Left colon (tissue), 2 donors: ENCODE data around the gene CAMK2G. TPM values are rescaled to one million over a fixed set of nuclear protein-coding genes. Genes with fewer than 3 reads are reported as not detected.
"Not testable (repeated sequence)": the region's sequence is repeated elsewhere in the genome, so short reads cannot be mapped to it uniquely, and the experiment has no call there.

Source experiments
- ATAC-seq: fragments of 200-7000 bp; cut with Tn5 transposase; one replicate; pipeline ENCODE4 v1.9.1; 2020; ENCODE audit warnings: mild to moderate bottlenecking, moderate library complexity
- DNase-seq, 2 donors: peaks; one replicate each; pipeline ENCODE4 v3.0.0-alpha.2; 2020
- intact Hi-C, 2 donors: fragments of 100-400 bp; cut with DNase I in 1 of 2; cut with micrococcal nuclease in 1 of 2; formaldehyde crosslinking; loops; one replicate each; pipeline versions ENCODE4 v1.11.2 to v1.14.0; 2022; cut with DNase I, micrococcal nuclease
- total RNA-seq, 2 donors: library from RNA; stranded (reverse); fragmentation: NEBNext Ultra II Directional; extraction: Animal tissue kit (Norgen Biotek cat#: 25700); gene quantifications; one replicate each; pipeline ENCODE4 v1.2.1, GENCODE V29; 2021
- donor health status: DM: no; HTN: no; CAD: no.
- donor health status: DM: yes; HTN: yes; CAD: no.

Gene CAMK2G
- total RNA-seq, 2 donors from 2014 or later: 52.3 to 56.1 TPM

DNA sequence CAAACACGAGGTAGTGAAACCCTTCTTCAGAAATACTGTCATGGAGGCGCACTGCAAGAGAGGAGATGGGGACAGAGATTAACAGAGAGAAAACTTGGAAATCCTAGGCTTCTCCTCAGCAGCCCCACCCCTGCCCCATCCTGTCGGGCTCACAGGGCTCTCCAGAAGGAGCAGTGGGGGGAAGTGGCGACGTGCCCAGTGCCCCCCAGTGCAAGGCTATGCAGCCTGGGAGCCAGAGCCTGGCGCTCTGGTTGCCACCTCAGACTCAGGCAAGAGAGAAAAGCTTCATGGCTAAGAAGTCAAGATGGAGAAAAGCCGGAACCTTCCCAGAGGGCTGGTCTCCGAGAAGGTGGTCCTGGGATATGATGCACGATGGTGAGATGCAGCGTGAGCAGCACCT, 21.2 kb downstream of the CAMK2G start:
- ATAC-seq (no peak), DNase-seq (no peak)
- intact Hi-C loops: no loop called here

DNA sequence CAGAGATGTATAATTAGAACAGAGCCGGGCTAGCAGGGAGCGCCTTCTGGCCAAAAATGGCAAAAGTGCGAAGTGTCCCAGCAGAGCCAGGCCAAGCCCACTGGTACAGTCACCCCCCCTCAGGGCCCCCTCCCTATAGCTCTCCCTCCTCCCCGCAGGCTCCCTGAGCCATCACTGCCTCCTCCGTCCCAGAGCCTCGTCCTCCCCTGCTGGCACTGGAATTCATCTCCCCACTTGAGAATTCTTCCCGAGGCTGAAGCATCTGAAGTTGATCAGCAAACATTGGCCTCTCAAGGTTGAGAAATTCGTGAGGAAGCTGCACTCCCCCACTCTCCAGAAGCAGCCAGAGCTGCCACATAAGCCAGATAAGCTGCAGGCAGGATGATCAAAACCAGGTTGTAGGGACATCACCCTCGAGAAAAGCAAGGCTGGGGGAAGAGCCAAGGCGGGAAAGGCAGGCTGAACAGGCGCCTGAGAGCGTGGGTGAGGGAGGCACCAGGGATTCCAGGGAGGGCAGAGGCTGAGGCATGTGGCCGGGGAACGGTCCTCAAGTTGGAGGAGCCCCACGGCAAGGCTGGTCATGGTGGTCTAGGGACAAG, 23.4 kb downstream of the CAMK2G start:
- intact Hi-C loops: no loop called here
- DNase-seq (peak; percentile 32 to 81), ATAC-seq (no peak)

DNA sequence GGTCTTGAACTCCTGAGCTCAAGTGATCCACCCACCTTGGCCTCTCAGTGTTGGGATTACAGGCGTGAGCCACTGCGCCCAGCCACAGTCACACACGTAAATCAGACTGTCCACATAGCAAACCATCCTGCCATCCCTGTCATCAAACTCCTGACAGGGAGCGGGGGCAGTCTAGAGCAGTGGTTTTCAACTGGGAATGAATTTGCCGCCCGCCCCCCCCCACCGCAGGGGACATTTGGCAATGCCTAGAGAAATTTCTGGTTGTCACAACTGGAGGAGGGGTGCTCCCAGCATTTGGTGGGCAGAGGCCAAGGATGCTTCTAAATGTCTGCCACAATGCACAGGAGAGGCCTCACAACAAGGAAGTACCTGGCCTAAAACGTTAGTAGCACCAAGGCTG, 24.1 kb downstream of the CAMK2G start:
- intact Hi-C loops: no loop called here
- no peak for DNase-seq
- ATAC-seq: no peak

DNA sequence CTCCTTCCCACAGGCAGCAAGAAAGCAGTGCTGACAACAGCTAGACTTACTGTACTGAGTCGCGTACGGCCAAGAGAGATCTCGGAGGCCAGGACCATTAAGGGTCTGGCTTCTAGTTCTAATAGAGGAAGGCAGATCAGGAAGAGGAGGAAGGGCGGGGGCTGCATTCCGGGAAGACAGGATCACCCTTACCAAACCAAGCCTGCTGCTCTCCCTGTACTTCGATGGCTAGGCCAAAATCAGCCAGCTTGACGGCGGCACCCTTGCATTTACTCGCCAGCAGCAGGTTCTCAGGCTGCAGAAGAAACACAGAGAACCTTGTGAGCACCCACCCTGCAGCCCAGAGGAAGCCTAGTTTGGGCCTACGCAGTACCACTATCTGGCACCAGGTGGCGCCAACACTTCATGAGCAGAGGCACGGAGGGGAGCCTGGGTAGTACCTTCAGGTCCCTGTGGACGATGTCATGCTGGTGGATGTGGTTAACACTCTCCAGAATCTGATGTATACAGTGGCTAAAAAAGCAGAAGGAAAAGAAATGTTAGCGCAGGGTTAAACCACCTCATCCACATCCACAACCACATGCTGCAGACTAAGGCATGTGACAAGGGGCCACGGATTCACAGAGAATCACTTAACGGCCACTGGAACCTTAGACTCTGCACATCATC, 25.4 kb downstream of the CAMK2G start:
- ATAC-seq (peak; percentile 80), DNase-seq (peak; percentile 72 to 90)
- intact Hi-C loops: loop anchor here in 1 of 2 donors (5.0 kb wide), 1 partner anchor 33 kb away; no protein-coding TSS in a partner anchor

DNA sequence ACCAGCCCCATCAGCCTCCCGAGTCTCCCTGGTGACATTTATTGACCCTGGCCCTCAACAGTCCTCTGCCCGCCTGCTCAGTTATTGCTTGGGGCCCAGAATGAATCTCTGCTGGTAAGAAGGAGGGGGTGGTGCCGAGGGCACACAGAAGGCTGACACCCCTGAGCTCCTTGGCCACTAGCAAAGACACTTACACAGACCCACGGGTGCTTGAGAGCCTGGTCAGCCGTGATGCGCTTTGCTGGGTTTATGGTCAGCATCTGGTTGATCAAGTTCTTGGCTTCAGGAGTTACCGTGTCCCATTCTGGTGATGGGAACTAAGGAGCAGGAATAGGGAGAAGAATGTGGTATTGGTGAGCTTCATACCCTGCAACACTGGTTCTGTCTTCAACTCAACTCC, 27.3 kb downstream of the CAMK2G start:
- ATAC-seq (no peak), DNase-seq (no peak)
- intact Hi-C loops: loop anchor here in 1 of 2 donors (5.0 kb wide), 1 partner anchor 35 kb away; no protein-coding TSS in a partner anchor

DNA sequence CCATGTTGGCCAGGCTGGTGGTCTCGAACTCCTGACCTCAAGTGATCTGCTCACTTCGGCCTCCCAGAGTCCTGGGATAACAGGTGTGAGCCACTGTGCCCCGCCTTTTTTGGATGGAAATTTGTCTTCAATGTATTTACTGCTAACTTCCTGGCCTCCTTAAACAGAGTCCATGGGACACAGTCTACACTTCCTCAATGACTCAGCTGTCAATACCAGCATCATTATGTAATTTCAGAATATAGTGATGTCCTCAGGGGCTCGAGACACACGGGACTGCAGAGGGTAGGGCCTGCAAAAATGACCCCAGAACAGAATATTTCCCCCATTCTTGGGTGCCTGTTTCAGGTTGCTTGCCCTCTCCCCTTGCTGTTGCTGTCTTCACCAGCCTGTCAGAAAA, 31.1 kb downstream of the CAMK2G start:
- no peak for DNase-seq
- intact Hi-C loops: no loop called here
- peak; percentile 64 for ATAC-seq

DNA sequence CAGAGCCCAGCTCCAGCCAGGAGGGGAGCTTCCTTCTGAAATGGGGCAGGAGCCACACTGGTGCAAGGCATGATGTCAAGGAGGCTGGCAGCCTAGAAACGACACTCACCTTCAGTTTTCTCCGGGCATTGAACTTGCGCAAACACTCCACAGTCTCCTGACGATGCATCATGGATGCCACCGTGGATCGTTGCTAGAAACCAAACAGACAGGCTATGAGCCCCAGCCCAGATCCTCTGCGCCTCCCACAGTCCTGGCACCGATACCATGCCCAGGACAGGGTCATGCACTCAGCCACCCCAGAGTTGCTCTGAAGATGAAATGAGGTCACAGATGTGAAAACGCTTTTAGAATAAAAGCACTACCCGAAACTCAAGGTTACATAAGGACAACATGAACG, 32.0 kb downstream of the CAMK2G start:
- DNase-seq: no peak
- no peak for ATAC-seq
- intact Hi-C loops: no loop called here

DNA sequence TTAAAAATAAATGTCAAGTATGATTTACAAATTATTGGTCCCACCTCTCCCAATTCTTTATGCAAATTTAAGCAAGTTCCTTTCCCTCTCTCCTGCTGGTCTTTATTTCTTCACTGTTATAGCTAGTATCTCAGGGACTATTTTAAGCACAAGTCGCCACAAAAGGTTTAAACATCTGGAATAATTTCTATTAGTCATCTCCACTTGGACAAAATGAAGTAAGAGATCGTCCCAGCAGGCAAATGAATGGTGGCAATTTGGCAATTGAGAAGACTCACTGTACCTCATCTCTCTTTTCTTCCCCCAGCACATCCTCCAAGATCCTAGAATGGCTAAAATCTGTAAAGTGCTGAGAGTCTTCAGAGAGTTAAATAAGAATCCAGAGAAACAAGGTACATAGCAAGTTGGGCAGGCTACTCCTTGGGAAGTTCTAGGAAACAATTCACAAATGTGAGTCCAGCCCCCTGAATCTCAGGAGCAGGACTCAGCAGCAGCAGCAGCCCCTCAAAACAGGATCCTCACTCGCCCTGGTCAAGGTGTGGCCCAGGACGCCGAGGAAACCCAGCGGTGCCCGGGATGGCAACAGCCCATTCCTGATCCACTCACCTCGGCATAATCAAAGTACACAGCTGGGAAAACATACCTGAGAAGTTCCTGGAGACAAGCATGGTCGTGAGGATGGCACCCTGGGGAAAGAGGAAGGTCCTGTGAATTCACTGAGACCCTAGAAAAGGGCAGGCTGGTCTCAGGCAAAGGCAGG, 32.6 kb downstream of the CAMK2G start:
- ATAC-seq: no peak
- intact Hi-C loops: no loop called here
- DNase-seq: no peak

DNA sequence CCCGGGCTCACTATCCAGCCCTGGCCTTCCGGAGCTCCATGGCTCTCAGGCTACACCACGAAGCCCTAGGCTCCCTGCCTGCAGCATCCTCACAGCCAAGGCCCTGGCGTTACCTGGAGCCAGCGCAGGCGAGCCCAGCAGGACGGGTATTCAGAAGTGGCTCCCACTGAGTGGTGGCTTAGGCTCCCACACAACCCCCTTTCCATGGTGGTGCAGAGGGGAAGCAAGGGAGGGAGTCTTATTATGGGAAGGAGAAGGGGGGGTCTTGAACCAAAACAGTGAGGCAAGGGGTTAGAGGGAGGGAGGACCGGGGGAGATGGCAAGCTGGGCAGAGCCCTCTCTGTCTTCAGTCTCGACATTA, 33.3 kb downstream of the CAMK2G start:
- no peak for ATAC-seq
- intact Hi-C loops: no loop called here

DNA sequence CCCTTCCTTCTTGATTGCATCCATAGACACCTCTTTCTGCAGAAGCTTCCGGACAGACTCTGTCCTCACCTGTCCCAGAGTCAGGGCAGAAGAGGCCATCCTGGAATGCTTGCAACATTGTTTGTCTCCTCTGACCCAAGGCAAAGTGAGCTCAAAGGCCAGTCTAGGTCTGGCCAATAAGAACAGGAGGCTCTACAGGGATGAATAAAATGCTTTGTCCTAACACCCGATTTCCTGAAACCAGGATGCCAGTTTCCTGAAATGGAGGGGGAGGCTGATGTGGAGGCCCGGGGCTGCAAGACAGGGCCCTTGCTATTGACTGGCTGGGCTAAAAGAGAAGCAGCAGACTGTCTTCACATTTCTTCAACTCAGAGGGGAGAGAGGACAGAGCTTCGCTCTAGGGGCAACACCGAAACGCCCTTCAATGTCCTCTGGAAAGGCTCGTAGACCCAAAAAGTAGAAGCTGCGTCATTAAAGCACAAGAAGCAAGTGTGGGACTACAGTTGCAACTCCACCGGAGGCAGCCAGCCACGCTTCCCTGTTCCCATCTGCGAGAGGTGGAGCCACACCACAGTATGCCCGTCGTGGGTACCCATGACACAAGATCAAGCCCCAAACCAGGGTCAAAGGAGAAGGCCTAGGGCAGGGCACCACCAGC, 33.8 kb downstream of the CAMK2G start:
- no peak for ATAC-seq
- no peak for DNase-seq
- intact Hi-C loops: no loop called here

More for the DNA sequence above, 33.3 kb downstream of the CAMK2G start:
- no peak for DNase-seq

DNA sequence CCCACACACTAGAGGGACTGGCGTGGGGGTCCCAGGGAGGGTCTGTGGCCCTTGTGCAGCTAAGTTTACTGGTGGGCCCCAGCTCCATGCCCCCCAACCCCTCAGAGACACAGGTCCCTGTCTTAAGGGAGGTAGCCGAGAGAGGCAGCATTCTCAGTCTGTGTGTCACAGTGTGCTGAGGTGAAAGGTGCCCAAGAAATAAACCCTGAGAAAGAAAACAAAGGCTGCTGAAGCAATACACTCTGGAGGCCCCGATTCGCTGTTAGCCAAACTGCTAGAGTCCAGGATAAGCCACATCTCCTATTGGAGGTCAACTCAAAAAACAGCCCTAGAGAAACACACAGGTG, 34.3 kb downstream of the CAMK2G start:
- ATAC-seq (no peak), DNase-seq (no peak)
- intact Hi-C loops: no loop called here

DNA sequence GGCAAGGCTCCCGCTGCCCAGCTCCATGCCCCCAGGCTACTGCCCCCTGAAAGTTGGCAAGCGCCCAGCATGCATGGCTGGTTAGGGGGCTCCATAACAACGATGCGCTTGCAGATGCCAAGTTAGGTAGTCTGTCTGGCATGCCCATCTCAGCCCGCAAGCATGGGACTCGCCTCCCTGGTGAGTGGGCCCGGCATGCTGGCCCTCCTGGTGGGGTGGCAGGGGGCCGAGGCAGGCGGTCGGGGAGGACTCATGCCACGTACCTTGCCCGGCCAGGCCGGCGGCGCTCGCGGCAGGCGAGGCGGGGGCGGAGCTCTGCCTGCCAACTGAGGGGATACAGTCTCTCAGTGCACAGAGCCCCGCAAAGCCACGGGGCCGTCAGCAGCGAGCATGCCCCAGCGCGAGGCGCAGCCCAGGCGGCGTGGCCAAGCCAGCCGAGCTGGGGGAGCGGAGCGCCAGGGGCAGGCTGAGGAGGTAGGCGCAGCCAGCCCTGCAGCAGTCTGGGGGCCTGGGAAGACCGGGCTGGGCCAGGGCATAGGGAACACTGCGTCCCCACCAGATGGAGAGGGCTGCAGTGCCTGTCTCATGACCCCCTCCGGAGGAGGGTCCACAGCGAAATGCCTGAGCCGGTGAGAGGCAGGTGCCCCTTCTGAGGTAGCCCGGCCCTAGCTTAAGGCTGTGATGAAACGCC, 34.9 kb downstream of the CAMK2G start:
- DNase-seq (no peak), ATAC-seq (no peak)
- intact Hi-C loops: no loop called here

DNA sequence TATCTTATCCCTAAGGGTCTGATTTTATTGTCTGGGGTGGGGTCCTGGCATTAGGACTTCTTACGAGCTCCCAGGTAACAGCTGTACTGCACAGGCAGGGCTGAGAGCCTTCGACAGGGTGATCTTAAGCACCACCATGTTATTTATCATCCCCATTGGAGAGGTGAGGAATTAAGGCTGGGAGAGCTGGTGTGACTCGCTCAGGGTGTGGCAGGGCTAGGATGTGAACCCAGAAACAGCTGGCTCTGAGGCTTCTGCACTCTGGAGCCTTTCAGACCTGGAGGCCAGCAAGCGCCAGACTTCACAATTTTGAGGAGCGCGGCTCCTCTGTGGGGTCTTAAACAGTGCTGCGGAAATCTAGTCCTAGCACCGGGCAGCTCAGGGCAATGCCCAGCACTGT, 35.5 kb downstream of the CAMK2G start:
- DNase-seq: no peak
- intact Hi-C loops: no loop called here
- no peak for ATAC-seq

DNA sequence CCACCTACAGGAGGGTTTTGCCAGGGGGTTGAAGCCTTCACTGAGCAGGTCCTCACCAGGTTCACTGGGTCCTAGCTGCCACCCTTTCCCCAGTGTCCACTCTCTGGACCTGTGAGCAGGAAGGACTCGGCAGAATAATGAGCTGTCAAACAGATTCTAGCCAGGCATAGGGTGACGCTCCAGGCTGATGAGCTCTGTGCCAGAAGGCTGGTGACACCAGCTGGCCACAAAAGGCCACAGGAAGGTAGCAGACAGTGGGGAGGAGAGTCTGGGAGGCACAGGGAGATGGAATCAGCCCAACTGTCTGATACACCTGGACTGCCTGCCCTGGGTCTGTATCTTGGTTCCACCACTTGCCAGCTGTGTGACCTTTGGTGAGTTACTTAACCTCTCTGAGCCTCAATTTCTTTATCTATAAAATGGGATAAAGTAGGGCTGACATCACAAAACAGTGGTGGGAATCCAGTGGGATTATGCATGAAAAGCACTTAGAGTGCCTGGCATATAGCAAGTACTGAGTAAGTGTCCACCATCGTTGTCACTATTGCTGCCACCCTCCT, 36.3 kb downstream of the CAMK2G start:
- intact Hi-C loops: no loop called here
- DNase-seq (no peak), ATAC-seq (no peak)

DNA sequence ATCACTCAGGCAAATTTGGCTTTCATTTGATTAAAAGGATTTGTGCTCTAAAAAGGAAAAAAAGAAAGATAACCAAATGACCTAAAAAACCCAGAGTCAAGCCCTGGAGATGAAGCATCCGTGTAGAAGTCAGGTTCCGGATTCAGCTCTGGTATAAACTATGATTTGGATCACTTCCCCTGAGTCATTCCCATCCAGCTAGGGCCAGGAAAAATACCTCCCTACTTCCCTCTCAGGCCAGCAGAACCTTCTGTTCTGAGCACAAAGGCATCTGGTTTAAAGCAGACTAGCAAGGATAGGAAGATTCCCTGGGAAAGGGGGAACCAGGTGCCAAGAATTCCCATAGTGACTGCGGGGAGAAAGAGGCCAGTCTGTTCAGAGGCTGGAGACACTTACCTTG, 37.3 kb downstream of the CAMK2G start:
- DNase-seq (no peak), ATAC-seq (no peak)
- intact Hi-C loops: no loop called here

DNA sequence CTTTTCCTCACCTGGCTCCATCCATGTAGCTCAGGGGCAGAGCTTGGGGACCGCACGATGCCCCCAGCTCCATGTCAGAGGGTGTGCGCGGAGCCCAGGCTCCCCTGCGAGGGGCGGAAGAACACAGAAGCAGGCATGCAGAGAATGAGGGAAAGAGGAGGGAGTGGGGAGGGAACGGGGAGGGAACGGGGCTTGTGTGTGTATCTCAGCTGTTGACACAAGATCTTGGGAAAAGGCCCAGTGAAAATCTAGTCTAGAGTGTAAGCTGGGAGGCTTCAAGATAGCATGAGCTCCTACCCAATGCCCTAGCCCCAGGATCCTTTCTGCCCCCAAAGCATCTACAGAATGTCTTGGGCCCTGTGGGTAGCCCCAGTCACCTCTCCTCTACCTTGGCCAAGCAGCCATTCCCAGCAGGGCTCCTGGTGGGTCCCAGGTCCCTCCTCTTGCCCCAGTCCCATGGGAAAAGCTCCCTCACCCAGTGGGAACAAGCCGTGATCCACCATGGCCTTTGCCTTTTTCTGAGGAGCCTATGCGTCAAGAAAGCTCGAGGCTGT, 37.9 kb downstream of the CAMK2G start:
- ATAC-seq: no peak
- DNase-seq: no peak
- intact Hi-C loops: no loop called here

DNA sequence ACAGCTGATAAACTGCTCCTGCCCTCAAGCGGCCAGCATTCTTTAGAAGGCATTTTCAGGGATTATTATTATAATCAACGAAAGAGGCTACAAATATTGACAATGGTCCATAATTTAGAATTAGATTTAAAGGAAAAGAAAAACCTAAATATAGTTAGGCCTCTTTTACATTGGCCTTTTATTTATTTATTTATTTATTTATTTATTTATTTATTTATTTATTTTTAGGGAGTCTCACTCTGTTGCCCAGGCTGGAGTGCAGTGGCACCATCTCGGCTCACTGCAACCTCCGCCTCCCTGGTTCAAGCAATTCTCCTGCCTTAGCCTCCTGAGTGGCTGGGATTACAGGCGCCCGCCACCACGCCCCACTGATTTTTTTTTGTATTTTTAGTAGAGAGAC, 45.3 kb downstream of the CAMK2G start:
- ATAC-seq: not testable (repeated sequence)

DNA sequence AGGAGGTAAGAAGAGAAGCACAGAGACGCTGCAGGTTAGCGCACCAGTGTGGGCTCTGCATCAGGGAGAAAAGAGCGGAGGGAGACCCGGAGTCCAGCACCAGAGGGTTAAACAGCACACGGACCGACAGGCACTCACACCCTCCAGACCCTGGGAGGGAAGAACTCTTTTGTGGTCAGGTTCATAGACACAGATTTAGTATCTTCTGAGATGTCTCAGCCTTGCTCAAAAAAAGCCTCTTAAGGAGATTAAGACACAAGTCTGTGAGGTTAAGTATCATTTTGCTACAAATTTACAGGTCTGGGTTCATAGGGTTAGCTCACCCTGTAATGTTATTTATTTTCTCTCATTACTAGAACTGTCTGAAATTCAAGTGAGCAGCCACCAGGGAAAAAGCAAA, 46.2 kb downstream of the CAMK2G start:
- DNase-seq (no peak), ATAC-seq (no peak)
- intact Hi-C loops: no loop called here

More for the DNA sequence above, 45.3 kb downstream of the CAMK2G start:
- DNase-seq, intact Hi-C loops: not testable (repeated sequence)
